ENCODE measurements around the gene ATP10D.
A peak's percentile ranks its signal among the peaks of the same experiment; 100 is the strongest.
"Not testable (repeated sequence)": the region's sequence is repeated elsewhere in the genome, so short reads cannot be mapped to it uniquely, and the experiment has no call there.

ATP10D gene

DNA sequence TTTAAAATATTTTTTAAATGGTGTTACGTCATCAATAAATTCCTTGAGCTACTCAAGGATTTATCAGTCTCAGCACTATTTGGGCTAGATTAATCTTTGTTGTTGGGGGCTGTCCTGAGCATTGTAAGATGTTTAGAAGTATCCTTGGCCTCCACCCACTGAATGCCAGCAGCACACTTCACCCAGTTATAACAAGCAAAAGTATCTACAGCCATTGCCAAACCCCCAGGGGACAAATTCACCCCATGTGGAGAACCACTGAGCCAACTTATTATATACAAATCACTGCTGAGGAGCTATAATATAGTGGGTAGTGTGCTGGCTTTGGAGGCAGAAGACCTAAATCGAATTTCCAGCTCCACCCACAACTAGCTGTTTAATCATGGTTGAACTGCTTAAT lies 58.3 kb downstream of the ATP10D start:
- TF ChIP-seq CTCF (conservative IDR thresholded peaks at IDR 0.05; ENCODE audit: low read depth, low read length) = no peak
- no peak overlapping the region for H3K4me3 ChIP-seq (ENCODE audit: low read length)
- DNase-seq (ENCODE audit: low read depth) = no peak

- DNase-seq (ENCODE audit: low read depth); H3K4me3 ChIP-seq (ENCODE audit: low read length): not testable (repeated sequence)
Measured at GRCh38 chr4:47550357-47550756, 65.3 kb downstream of the ATP10D start.

DNA sequence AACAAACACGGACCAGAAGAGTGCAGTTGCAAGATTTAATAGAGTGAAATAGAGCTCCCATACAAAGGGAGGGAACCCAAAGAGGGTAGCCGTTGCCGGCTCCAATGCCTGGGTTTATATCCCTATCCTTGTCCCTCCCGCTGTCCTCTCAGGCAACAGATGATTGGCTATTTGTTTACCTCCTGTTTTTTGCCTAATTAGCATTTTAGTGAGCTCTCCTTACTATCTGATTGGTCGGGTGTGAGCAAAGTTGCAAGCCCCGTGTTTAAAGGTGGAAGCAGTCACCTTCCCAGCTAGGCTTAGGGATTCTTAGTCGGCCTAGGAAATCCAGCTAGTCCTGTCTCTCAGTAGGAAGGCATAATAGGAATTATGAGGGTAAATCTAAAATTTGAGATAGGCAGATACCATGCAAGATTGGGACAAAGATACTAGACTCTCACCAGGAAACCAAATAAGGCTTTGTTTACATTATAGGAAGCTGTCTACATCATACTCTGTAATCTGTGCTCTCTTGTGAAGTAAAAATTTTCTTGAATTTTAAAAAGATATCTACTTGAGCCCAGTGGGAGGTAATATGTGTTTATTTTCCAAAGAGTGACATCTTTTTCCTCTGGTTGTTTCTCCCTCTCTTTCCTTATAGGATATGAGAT lies 65.9 kb downstream of the ATP10D start:
- DNase-seq (ENCODE audit: low read depth) = no peak
- no peak overlapping the region for H3K4me3 ChIP-seq (ENCODE audit: low read length)
- no peak for TF ChIP-seq CTCF (conservative IDR thresholded peaks at IDR 0.05; ENCODE audit: low read depth, low read length)

DNA sequence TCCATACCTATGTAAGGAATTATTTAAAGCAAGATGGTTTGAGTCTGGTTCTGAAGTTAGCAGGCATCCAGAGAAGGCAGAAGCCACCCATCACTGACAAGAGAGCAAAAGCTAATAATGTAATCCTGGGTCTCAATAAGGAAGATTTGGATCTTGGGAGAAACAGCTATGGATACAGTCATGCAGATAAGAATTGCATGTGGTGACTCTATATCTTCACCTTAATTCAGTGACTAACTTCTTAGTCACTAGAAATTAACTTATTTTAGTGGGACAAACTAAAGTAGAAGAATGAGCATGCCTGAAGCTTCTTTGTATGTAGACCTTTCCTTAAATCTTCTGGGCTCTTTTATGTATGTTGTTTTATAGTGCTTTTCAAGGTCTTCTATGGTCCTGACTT lies 66.6 kb downstream of the ATP10D start:
- H3K4me3 ChIP-seq (ENCODE audit: low read length) = no peak overlapping the region
- no peak for DNase-seq (ENCODE audit: low read depth)
- TF ChIP-seq CTCF (conservative IDR thresholded peaks at IDR 0.05; ENCODE audit: low read depth, low read length) = no peak

DNA sequence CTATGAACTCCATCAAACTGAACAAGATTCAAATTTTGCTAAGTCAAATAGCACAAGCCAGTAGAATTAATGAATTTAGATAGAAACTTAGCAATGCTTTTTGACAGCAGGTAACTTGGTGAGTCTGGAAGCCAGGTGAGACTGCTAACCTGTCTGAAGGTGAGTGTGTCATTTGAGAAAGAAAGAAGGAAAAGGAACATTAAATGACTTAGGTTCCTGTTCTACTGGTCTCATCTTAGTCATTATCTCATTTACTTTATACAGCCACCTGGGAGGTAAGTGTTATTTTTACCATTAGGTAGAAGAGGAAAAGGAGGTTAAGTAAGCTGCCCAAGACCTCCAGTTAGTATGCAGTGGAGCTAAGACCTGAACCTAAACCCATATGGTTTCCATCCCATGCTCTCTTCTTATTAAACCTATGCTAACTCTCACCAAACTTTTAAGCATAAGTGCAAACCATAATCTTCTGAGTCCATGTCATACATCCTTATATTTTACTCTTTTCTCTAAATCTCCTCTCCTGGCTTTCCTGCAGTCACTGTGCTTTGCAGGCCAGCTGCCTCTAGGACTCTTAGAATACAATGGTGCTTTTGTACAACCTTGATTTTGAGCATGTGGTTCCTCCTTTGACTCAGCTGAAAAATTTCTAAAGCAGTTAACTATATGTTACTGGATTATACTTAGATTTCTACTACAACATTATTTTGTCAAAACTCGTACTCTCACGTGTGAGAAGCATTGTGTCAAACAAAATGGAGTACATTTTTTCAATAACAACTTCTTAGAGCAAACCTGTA lies 68.5 kb downstream of the ATP10D start:
- H3K4me3 ChIP-seq (ENCODE audit: low read length) = no peak overlapping the region
- no peak for TF ChIP-seq CTCF (conservative IDR thresholded peaks at IDR 0.05; ENCODE audit: low read depth, low read length)
- peak; percentile 46 for DNase-seq (ENCODE audit: low read depth)

- H3K4me3 ChIP-seq (ENCODE audit: low read length); DNase-seq (ENCODE audit: low read depth): not testable (repeated sequence)
Measured at GRCh38 chr4:47555920-47556319, 70.8 kb downstream of the ATP10D start.

DNA sequence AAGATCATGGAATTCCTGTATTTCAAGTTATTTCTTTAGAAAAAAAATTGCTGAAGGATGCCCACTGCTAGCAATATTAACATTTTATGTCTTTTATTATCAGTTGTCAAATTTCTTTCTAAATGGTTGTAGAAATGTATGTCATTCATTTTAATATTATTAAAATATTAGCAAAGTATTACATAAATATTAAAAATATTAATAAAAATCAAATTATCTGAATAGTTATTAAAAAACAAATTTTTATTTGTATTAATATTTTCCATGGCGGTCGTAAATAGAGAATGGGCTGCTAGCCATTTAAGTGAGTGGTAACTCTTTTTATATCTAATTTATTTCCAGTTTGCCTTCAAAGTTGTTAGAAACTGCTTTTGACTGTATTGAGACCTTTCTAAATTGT lies 72.2 kb downstream of the ATP10D start:
- no peak for TF ChIP-seq CTCF (conservative IDR thresholded peaks at IDR 0.05; ENCODE audit: low read depth, low read length)
- no peak for DNase-seq (ENCODE audit: low read depth)

GRCh38 chr4:47560682-47561081 lies 75.6 kb downstream of the ATP10D start:
- no peak for TF ChIP-seq CTCF (conservative IDR thresholded peaks at IDR 0.05; ENCODE audit: low read depth, low read length)

More for the DNA sequence above, 72.2 kb downstream of the ATP10D start:
- H3K4me3 ChIP-seq (ENCODE audit: low read length) = no peak overlapping the region

More at GRCh38 chr4:47560682-47561081, 75.6 kb downstream of the ATP10D start:
- no peak overlapping the region for H3K4me3 ChIP-seq (ENCODE audit: low read length)
- DNase-seq (ENCODE audit: low read depth) = no peak
